Chondrocyte (in vitro differentiated cells): ENCODE data around the gene RRP1. TPM values are rescaled to one million over a fixed set of nuclear protein-coding genes. Genes with fewer than 3 reads are reported as not detected.
A peak's percentile ranks its signal among the peaks of the same experiment; 100 is the strongest.

Experiments
- DNase-seq: peaks from one replicate; pipeline ENCODE4 v3.0.0; 2021; ENCODE audit warnings: mixed read lengths, low spot score
- H3K27ac Mint-ChIP-seq: one replicate; pipeline ENCODE4 v1.8.0; 2021; ENCODE audit warnings: mild to moderate bottlenecking, moderate library complexity, mixed read lengths; ENCODE audit not compliant: unreplicated experiment
- H3K27me3 Mint-ChIP-seq: 2 replicates; pipeline ENCODE4 v1.8.0; 2021; ENCODE audit warnings: low read depth, mixed read lengths
- H3K36me3 Mint-ChIP-seq: 2 replicates; pipeline ENCODE4 v1.8.0; 2021; ENCODE audit warnings: low read depth, mixed read lengths
- H3K4me1 Mint-ChIP-seq: 2 replicates; pipeline ENCODE4 v1.8.0; 2021; ENCODE audit warnings: low read depth, mild to moderate bottlenecking, mixed read lengths
- H3K4me3 Mint-ChIP-seq: one replicate; pipeline ENCODE4 v1.8.0; 2021; ENCODE audit warnings: mild to moderate bottlenecking, moderate library complexity, mixed read lengths; ENCODE audit not compliant: unreplicated experiment
- H3K9me3 Mint-ChIP-seq: 2 replicates; pipeline ENCODE4 v1.8.0; 2021; ENCODE audit warnings: low read depth, mixed read lengths
- total RNA-seq: library from RNA; stranded (reverse); gene quantifications from 3 replicates; pipeline ENCODE4 v1.2.1, GENCODE V29; 2021
- TF ChIP-seq, protein P1 (sequence below): fragments of 200-600 bp; sonication (generic); IDR thresholded peaks from 2 replicates; pipeline ENCODE4 v1.5.0; 2021; ENCODE audit warnings: antibody characterized with exemption, mild to moderate bottlenecking, moderate library complexity

RRP1 gene
- total RNA-seq, 1 donor from 2014 or later = 19.2 TPM

DNA sequence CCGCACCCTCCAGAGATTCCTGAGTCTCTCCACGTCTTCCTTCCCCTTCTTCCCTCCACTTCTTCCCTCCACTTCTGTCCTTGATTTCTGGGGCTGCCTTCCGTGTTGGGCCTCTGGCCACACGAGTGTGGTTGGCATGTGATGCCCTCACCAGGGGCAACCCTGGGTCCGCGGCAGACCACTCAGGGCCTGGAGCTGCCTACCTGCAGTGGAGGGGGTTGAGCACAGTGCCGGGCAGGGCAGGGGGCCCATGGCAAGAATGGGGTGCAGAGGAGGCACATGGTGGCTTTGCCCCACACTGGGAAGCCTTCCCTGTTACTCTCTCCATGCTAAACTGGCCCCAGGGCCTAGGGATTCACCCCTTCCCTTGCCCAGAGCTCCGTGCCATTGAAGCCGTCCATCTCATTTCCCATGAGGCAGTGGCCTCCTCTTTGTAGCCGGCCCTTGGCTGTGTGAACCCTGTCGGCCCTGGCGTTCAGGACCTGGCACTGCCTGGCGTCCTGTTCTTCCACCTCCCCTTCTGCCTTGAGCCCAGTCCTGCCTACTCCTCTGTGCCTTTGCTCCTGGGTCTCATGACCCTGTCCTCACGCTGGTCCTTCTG is 13.4 kb downstream of the RRP1 start:
- no peak overlapping the region for H3K4me3 Mint-ChIP-seq
- no peaks in the 10 kb centered on the region for H3K4me1 Mint-ChIP-seq

GRCh38 chr21:43803558-43804300 is 14.4 kb downstream of the RRP1 start:
- Mint-ChIP-seq H3K36me3 (peaks cover 15% of the 10 kb centered on the region), H3K27ac (no peak overlapping the region), H3K4me1 (no peaks in the 10 kb centered on the region), H3K27me3 (no peaks in the 10 kb centered on the region), H3K4me3 (no peak overlapping the region), H3K9me3 (no peaks in the 10 kb centered on the region)
- peak; percentile 91 for DNase-seq
- TF ChIP-seq, protein P1, sequence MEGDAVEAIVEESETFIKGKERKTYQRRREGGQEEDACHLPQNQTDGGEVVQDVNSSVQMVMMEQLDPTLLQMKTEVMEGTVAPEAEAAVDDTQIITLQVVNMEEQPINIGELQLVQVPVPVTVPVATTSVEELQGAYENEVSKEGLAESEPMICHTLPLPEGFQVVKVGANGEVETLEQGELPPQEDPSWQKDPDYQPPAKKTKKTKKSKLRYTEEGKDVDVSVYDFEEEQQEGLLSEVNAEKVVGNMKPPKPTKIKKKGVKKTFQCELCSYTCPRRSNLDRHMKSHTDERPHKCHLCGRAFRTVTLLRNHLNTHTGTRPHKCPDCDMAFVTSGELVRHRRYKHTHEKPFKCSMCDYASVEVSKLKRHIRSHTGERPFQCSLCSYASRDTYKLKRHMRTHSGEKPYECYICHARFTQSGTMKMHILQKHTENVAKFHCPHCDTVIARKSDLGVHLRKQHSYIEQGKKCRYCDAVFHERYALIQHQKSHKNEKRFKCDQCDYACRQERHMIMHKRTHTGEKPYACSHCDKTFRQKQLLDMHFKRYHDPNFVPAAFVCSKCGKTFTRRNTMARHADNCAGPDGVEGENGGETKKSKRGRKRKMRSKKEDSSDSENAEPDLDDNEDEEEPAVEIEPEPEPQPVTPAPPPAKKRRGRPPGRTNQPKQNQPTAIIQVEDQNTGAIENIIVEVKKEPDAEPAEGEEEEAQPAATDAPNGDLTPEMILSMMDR = no peak

More for the DNA sequence above, 13.4 kb downstream of the RRP1 start:
- TF ChIP-seq, protein P1 = no peak
- H3K27ac Mint-ChIP-seq = no peak overlapping the region
- peak; percentile 87 for DNase-seq
- H3K36me3 Mint-ChIP-seq = peaks cover 20% of the 10 kb centered on the region
- H3K27me3 Mint-ChIP-seq = no peaks in the 10 kb centered on the region
- no peaks in the 10 kb centered on the region for H3K9me3 Mint-ChIP-seq

DNA sequence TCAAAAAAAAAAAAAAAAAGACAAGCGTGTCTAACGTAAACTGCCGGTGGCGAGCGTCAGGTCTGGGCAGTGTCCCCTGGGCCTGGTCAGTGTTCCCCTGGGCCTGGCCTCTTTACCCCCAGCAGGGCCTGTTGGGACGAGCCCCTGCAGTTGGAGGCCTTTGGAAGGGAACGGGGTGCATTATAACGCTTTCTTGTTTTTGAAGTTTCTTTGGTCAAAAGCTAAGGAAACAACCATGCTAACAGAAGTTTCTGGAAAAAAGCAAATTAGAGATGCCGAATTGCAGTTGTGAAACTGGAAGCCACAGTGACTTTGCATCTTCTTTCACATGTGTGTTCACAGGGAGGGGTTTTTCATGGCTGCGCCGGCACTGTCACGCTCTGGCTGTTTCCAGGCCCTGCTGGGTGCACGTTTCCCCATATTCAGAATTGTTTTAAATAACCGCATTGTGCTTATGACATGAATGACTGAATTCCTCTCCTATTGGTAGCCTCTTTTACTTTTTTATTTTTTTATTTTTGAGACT is 16.0 kb downstream of the RRP1 start:
- Mint-ChIP-seq H3K9me3 (no peaks in the 10 kb centered on the region), H3K4me3 (no peak overlapping the region), H3K36me3 (peaks cover 9% of the 10 kb centered on the region), H3K27ac (no peak overlapping the region), H3K27me3 (no peaks in the 10 kb centered on the region), H3K4me1 (no peaks in the 10 kb centered on the region)
- DNase-seq = no peak
- TF ChIP-seq, protein P1 = no peak

DNA sequence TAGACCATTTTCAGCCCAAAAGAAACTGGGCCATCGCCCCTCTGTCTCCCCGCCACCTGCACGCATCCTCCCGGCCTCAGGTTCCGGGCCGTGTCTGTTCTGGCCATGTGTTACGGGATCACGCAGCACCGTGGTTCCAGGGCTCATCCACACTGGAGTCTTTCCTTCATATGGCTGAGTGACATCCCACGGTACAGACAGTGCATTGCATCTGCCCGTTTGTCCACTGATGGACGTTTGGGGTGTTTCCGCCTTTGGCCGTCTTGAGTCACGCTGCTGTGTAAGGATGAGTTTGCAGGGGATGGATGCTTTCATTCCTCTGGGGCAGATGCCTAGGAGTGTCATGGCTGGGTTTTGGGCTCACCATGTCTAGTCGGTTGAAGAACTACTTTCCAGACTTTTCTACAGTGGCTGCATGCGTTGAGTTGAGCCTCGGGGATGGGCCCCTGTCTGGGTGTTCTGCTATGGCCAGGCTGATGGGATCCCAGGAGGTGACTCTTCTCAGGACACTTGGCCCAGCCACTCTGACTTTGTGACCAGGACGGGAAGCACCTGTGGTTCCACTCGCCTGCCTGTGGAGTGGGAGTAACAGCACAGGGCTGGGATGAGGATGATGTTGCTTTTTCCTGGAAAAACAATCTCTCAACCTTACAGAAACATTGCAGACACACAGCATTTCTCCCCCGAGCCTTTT is 16.8 kb downstream of the RRP1 start:
- Mint-ChIP-seq H3K36me3 (peaks cover 7% of the 10 kb centered on the region), H3K27me3 (no peaks in the 10 kb centered on the region), H3K9me3 (no peaks in the 10 kb centered on the region), H3K27ac (no peak overlapping the region), H3K4me3 (no peak overlapping the region), H3K4me1 (peaks cover 4% of the 10 kb centered on the region)
- no peak for DNase-seq
- TF ChIP-seq, protein P1 = no peak

GRCh38 chr21:43808367-43808766 is 19.0 kb downstream of the RRP1 start:
- Mint-ChIP-seq H3K27ac (no peak overlapping the region), H3K9me3 (no peaks in the 10 kb centered on the region), H3K4me1 (peaks cover 7% of the 10 kb centered on the region), H3K36me3 (peaks cover 1% of the 10 kb centered on the region), H3K27me3 (no peaks in the 10 kb centered on the region), H3K4me3 (no peak overlapping the region)
- TF ChIP-seq, protein P1 = no peak
- peak; percentile 93 for DNase-seq
